ENCODE measurements around the gene DPYSL4. TPM values are rescaled to one million over a fixed set of nuclear protein-coding genes. Genes with fewer than 3 reads are reported as not detected.

The DPYSL4 gene
- total RNA-seq, 1 donor from 2014 or later, result 6.1 TPM

DNA sequence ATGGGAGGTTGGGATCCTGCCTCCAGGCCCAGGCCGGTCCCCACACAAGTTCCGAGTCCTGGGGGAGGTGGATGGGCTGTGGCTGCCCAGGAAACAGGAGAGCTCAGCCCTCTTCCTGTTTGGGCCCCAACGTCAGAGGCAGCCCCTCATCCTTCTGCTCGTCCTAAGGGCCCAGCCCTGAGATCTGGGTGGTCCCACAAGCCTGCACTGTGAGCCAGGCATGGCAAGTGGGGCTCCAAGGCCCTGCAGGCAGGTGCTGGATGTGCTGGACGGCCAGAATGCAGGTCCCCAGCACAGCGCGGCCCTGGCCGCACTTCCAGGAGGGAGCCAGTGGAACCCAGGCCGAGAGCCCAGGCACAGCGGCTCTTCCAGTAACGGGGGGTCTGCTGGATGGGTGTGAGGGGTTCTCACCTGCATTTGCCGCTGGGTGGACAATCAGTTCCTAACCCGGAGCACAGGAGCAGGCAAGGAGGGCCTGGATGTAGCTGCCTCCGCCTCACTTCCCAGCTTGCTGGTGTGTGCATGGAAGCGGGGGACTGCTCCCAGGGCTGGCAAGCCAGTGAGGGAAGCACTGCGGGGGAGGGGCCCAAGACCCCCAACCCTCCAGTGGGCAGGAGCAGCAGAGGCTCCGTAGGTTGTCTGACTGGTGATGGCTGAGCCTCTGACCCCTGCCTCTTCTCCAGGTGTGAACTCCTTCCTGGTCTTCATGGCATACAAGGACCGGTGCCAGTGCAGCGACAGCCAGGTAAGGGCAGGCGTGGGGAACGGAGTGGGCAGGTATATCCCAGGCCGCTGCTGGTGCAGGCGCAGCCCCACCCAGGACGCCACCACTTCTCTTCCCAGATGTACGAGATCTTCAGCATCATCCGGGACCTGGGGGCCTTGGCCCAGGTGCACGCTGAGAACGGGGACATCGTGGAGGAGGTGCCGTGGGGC is 9.7 kb downstream of the DPYSL4 start:
- DNase-seq, result no peak

- DNase-seq, result no peak
Measured at GRCh38 chr10:132197271-132198067, 10.7 kb downstream of the DPYSL4 start.

DNA sequence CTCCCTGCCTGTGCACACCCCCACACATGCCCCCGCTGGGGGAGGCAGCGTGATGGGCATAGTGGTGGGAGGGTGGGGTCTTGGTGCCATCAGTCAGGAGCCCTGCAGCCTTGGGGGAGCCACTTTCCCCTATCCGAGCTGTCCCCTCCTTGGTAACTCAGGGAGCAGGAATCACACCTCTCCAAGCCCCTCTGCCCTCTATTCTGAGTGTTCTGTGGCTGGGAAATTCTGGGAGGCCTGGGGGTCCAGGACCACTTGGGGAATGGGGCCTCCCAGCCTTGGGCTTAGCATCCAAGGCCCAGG is 11.3 kb downstream of the DPYSL4 start:
- DNase-seq, result no peak

- DNase-seq, result no peak
Measured at GRCh38 chr10:132198381-132199181, 11.8 kb downstream of the DPYSL4 start.

GRCh38 chr10:132199268-132199853 is 12.6 kb downstream of the DPYSL4 start:
- DNase-seq, result no peak

DNA sequence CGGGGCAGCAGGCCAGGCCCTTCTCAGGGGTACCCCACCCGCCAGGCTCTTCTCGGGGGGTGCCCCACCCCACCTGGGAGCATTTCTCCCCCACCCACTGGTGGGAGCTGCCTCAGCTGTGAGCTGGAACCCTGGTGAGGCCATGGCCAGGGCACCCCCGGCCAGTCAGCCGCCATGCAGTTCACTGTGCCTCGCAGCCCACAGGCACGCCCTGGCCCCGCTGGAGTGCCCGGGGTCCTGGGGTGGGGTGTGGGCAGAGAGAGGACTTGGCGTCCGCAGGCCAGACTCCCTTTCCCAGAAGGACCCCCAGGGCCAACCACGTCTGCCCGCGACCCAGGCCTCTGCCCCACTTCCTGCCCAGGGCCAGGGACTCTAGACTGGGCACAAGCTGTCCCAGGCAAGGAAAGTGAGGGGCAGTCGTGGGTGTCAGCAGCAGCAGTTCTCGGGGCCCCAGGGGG is 13.1 kb downstream of the DPYSL4 start:
- no peak for DNase-seq

- DNase-seq, result no peak
Measured at GRCh38 chr10:132200344-132201110, 13.8 kb downstream of the DPYSL4 start.

DNA sequence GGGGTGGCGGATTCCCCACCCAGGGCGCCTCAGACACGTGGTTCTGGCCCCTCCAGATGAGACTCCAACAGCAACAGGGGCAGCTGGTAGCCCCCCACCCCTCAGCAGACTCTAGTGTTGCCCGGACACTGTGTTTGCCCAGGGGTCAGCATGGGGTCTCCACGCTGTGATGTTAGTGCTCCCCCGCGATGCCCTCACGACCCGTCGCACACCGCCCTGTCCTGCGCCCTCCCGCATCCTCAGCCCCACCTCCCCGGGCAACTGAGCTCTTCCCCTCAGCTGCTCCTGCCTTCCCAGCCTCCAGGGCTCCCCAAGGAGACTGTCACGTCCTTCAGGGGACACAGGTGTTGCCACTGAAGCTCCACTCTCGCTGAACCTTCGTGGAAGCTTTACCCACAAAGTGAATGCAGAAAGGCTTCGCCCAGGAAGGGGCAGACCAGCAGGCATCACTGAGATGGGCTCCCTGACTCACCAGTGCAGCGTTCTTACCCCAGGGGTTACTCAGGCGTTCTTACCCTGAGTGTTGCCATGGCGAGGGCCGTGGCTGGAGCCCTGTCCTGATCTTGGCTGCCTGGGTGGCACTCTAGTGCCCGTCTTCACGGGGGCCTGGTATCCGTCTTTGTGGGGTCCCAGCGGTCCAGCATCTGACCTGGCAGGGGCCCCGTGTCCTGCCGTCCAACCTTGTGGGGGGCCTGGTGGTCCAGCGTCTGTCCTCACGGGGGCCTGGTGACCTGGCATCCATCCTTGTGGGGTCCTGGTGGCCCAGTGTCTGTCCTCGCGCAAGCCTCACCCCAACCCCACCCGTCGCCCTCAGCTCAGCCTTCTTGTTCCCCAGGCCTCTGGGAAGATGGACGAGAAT is 14.6 kb downstream of the DPYSL4 start:
- no peak for DNase-seq

GRCh38 chr10:132202070-132202970 is 15.6 kb downstream of the DPYSL4 start:
- no peak for DNase-seq

DNA sequence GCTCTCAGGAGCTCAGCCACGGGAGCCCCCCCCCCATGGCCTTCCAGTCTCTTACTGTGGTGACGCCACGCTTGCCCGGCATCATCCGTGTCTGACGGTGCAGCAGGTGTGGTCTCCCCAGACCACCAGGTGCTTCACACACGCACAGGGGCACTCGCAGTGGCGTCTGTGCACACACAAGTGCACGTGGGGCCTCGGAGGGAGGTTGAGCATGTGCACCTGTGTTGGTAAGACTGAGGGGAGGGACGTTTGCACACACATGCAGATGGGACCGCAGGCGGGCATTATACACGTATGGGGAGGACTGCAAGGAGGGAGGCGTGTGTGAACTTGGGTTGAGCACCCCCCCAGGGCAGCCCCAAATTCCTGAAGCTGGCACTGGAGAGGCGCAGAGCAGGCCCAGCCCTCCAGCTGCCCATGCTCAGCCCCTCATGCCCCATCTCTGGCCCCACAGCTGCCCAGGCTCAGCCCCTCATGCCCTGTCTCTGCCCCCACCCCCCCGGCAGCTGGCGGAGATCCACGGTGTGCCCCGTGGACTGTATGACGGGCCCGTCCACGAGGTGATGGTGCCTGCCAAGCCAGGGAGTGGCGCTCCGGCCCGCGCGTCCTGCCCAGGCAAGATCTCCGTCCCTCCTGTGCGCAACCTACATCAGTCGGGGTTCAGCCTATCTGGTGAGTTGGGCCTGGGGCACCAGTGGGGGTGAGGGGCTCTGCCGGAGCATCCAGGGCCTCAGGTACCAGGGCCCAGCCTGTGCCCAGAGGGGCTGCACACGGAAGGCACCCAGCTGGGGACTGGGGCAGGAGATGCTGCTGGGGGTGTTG is 16.7 kb downstream of the DPYSL4 start:
- no peak for DNase-seq

DNA sequence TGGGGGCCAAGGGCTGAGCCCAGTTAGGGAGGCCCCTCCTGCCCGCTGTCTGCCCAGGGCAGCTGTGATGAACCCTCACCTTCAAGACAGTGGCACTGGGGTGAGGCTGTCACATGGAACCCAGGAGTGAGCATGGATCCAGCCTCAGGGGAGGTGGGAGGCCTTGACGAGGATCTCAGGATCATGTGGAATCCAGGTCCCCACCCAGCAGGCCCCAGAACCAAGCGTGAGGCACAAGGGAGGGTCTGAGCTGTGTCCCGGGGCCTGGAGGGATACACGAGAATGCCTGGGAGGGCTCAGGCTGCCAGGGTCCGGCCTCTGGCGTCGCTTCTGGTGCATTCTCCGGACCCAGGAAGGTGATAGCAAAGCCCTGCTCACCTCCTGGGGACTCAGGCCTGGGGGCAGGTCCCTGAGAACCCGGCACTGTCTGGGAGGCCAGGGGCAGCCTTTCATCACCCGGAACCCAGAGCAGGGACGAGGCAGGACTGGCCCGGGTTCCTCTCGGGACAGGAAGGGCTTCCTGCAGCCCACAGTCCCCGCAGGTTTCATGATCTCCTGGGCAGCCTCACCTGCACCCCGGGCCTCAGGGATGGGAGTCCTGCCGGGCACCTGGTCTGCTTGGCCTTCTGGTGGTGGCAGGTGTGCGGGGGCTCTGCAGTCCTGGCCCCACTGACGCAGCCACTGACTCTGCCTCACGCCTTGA is 17.5 kb downstream of the DPYSL4 start:
- DNase-seq, result no peak

- no peak for DNase-seq
Measured at GRCh38 chr10:132204781-132205473, 18.2 kb downstream of the DPYSL4 start.

DNA sequence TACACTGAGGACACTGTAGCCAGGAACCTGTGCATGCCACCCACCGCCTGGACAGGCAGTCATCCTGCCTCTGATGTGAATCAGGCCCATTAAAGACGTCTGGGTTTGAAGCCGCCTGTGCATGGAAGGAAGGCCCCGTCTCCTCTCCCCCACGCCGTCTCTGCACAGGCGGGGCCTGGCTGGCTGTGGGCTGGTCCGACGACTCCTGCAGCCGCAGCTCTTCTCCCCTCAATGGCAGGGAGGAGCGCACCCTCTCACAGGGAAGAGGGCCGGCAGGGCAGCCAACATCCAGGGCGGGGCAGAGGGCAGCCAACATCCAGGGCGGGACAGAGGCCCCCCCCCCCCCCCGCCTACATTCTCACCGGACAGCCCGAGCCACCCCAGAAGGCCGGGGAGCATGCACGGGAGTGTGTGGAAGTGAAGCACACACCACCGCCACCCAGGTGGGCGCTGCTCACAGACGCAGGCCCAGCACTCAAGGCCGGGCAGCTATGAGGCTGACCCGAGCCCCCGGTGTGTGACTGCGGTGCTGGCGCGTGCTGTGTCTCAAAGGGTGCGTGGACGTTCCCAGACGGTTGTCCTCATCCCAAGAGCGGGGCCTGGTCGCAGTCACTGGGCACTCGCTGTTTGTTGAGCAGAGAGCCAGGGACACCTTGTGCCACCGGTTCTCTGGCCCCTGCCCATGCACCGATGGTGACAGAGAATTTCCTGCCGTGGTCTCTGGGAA is 19.1 kb downstream of the DPYSL4 start:
- DNase-seq, result no peak

DNA sequence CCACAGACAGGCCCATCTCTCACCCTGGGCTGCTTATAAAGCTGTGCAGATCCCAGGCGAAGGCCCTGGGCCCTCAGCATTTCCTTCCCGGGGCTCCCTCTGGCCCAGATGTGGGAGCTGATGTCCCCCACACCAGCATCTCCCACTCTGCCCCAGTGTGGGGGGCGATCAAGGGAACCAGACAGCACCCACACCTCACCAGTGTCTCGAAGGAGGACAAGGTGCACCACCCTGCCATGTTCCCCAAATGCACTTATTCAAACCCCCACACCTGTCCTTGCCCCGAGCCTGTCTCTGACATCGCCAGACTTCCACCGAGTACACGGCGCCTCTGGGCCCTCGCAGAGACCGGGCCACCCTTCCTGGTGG is 19.6 kb downstream of the DPYSL4 start:
- no peak for DNase-seq

DNA sequence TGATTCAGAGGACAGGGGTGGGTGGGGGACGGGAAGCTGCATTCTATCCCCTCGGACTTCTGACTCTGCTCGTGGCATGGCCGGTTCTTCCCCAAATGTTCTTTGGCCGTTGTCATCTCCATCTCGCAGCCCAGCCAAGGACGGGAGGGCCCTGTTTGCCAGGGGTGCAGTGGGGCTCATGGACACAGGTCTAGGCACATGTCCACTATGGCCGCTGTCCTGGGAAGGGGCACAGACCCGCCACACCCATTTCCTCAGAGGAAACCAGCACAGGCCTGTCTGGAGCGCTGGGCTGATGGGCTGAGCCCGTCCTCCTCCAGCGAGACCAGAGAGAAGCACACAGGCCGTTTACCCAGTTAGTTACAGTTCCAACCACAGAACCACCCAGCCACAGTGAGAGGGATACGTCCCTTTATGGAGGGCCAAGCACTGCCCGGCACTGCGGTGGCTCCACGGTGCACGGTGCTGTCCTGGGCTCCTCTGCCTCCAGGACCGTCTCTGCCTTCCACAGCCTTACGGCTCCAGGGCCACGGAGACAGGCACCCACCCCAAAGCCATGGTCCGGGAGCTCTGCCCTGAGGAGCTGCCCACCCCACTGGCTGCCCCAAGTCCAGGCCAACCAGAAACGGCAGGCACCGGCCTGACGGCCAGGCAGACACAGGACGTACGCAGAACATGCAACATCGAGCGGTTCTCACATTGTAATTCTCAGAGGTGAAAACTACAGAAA is 20.2 kb downstream of the DPYSL4 start:
- DNase-seq, result no peak
